Stimulated activated naive CD8-positive, alpha-beta T cell treated with anti-CD3 and anti-CD28 coated beads, Interleukin-15, Interleukin-2, amounts not matched to agents 100 U/mL and 50 U/mL, for 24 hours (primary cell): Measurements from ENCODE around the gene LCN12.

ENCODE experiments used
- ATAC-seq: fragments of 150-1000 bp; cut with Tn5 transposase; one replicate; pipeline ENCODE4 v1.10.0; 2021
- DNase-seq: peaks from one replicate; pipeline ENCODE4 v3.0.0; 2021

Gene LCN12, protein sequence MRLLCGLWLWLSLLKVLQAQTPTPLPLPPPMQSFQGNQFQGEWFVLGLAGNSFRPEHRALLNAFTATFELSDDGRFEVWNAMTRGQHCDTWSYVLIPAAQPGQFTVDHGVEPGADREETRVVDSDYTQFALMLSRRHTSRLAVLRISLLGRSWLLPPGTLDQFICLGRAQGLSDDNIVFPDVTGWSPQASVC

DNA sequence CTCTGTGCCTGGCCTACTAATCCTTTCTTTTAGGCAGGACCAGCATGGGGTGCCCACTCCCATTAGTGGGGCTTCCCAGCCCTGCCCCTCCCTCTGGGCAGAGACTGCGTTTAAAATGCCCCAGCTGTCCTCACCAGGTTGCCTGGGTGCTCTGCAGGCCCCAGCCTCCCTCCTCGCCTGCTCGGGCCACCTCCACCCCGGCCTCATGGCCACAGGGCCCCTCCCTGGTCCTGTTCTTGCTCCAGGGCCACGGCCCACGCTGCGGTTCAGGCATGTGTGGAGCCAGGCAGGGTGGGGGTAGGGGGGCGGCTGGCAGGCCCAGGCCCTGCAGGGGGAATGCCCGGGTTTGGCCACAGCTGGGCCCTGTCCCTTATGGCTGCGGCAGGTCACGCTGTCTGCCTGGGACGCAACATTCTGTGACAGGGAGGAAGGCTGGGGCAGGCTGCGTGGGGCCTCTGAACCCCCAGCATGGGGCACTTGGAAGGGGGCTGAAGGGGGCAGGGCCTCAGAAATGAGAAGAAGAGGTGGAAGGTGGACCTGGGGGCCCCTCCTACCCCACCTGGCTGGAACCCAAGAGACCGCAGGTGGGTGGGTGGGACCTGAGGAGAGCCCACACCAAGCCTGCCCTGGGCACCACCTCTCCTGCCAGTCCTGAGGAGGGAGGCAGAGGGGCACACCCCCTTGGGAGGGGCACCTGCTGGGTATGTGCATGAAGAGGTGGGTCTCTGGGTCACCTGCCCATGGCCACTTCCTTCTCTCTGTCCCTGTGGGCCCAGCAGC, at the start of gene LCN12:
LCN12 (plus strand) TSS at position 733 of the 780 bp plus-strand sequence. CDS start 55 bp downstream, outside the sequence.
- DNase-seq (no peak), ATAC-seq (no peak)

DNA sequence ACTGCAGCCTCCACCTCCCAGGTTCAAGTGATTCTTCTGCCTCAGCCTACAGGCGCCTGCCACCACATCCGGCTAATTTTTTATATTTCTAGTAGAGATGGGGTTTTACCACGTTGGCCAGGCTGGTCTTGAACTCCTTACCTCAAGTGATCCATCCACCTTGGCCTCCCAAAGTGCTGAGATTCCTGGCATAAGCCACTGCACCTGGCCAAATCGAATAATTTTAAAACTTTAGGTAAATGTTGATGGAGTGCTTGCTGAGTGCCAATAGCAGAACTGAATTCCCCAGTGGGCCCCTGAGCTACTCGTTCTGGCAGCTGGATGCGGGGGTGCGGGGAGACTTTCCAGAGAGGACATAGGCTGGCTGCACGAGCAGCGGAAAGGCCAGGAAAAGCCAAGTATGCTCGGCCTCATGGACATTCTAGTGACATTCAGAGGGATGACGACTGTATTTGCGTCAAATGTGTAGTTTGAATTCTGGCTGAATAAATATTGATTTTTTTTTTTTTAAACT, 49.0 kb upstream of the LCN12 start:
- no peak for DNase-seq
- no peak for ATAC-seq

DNA sequence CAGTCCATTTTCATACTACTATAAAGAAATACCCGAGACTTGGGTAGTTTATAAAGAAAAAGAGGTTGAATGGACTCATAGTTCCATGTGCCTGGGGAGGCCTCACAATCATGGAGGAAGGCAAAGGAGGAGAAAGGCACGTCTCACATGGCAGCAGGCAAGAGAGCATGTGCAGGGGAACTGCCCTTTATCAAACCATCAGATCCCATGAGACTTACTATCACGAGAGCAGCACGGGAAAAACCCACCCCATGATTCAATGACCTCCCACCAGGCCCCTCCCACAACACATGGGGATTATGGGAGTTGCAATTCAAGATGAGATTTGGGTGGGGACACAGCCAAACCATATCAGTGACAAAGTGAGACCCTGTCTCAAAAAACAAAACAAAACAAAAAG, 45.8 kb upstream of the LCN12 start:
- ATAC-seq (no peak), DNase-seq (no peak)

DNA sequence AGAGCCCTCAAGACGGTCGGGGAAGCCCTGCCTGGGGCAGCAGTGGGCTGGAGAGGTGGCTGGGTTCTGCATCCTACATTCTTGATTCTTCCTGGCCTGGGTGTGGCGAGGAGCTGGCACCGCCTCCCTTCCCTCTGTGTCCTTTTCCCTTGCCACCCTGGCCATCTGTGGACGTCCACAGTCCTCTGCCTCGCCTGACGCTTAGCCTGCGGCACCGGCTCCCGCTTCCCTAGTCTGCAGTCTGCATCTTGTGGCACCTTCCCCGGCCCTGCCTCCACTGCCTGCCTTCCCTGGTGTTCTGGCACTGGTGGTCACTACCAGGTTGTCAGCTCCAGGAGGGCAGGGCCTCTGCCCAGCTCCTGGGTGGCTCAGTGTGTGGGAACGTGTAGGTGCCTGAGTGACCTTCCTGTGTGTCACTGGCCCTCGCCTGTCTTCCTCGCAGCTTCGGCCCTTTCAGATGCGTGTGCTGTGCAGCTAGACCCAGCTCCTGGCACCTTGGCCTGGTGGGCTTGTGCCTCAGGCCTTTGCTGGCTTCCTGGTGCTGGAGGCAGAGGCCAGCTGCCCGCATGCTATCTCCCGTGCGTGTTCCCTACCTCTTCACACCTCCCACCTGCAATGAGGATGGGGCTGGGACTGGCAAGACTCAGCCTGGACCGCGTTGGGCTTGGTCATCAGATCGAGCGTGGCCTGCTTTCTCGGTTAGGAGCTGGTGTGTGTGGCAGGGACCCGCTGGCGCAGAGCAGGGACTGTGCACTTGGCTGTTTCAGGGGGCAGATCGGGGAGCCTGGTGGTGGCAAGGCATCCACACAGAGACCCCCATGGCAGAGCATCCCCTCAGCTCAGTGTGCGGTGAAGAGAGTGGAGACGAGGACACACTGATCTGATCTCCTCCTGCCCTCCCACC, 44.8 kb upstream of the LCN12 start:
- DNase-seq (no peak), ATAC-seq (no peak)

DNA sequence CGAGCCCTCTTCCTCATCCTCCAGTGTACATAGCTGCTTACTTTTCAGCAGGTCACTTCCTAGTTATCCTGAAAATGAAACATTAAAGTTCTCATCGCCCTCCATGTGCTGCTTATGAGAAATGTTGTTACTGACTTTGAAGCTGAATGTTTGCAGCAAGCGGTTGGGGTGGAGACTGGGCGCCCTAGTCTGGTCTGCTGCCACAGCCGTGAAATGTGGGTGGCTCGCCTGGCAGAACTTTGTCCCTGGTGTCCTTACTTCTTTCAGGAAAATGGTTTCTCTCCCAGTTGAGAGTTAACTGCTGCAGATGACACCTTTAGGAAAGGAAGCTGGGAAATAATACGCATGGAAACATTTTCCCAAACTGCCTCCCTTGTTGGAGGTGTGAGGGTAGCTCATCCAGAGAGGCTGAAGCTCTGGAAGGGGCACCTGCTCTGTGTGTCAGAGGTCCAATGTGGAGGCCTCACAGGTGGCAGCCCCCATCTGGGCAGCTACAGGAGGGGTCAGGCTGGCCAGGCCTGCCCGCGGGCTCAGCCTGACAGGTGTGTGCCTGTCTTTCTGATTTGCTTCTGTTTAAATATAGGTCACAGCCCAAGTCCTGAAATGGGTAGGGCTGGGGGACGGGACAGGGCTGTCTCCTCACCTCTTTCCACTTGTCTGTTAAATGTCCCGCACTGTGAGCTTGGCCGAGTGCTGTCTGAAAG, 41.7 kb upstream of the LCN12 start:
- peak; percentile 8 for ATAC-seq

DNA sequence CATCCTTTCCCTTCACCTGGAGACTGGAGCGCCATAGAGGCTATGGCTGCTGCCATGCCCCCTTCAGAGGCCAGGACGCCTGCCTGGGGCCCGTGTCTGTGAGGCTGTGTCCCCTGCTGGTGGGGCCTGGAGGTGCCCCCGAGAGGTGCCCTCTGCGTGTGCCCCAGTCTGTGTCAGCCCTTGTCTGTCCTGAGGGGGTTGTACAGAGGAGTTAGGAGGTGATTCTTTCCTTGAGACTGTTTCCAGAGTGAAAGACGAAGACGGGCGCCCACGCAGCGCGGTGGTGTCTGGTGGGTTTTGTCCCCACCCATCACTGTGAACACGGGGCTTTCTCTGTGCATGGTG, 41.2 kb upstream of the LCN12 start:
- peak; percentile 42 for ATAC-seq
- DNase-seq = peak; percentile 19

More for the DNA sequence above, 41.7 kb upstream of the LCN12 start:
- DNase-seq = no peak

DNA sequence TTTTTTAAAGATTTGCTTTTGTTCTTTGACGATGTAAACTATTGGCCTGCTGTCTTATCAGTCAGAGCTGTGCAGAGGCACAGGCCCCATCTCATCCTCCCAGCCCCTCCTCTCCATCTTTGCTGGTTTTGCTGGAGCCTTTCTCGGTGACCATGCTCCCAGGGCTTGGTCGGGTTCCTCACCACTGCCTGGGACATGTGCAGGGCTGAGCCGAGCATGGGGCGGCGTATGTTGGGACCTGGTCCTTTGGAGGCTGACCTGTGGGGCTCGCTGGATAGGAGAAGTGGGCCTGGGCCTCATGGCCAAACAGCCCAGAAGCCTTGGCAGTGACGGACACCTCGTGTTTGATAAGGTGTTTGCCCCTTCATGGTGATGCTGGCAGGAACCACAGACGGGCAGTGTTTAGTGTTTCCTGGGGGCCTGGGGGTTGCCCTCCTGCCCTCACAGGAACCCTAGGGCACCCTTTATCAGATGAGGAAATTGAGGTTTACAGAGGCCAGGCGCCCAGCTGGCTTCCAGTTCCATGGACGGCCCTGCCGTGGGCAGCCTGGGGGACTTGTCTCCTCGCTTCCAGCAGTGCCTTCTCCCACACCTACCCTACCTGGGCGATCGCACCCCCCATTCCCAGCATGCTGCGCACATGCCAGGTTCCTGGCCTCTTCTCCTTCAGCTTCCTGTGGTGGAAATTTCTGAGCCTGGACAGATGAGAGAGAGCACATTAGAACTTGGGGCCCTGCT, 38.2 kb upstream of the LCN12 start:
- no peak for ATAC-seq
- no peak for DNase-seq

DNA sequence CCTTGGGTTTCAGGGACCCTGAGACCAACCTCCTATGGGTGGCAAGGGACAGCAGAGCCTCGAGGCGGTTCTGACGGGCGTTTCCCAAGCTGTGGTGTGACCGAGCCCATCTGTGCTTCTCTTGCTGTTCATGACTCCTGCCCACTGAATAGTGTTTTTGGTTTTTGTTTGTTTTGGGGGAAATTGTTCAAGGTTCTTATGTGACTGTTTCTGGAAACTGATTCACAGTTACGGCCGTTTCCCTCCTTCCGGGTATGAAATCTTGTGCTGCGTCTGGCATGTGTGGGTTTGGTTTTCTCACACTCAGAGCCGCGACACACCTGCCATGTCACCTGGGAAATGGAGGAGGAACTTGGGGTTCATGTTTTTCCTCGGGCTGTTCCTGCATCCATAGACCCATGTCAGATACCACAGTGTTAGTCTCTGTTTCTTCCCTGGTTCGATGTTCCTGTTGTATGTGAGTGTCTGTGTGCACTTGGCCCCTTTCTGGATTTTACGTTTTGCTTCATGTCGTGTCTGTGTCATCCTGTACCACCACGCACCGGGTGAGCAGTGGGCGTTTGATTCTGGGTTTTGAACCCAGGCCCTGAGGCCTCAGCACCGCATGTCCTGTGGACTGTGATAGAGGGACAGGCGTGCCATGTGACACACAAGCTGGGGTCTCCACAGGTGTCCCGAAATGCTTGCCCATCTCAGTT, 36.3 kb upstream of the LCN12 start:
- ATAC-seq (no peak), DNase-seq (no peak)

DNA sequence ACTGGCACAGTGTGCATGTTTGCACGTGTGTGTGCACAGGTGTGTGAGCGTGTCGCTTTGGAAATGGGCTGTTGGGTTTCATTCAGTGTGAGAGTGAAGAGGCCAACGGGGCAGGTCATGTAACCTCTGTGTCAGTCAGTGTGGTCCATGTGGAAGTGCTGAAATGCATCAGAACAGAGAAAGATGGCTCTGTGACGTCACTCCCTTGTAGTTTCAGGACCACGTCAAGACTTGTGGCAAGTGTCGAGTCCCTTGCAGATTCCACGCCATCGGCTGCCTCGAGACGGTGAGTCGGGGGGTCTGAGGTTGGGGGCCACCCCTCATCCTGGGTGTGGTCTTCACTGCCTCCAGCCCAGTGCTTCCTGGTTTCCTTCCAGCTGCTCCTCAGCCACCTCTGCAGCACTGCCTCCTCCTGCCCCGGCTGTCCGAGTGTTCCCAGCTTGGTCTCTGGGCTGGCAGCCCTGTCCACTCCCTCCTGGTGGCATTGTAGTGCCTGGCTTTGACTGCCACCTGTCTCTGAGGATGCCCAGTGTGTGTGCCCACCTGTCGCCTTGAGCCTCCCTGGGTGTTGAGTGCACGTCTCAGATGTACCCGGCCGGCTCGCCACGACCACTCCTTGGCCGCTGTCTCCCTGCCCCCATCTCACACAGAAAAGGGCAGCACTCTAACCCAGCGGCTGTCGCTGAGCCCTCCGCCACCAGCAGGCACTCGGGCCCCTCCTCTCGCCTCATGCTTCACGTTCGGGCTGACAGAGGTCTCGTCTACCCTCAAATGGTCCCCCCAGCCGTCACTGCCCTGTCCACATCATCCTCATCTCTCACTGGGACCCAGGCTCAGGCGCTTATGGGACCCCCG, 35.5 kb upstream of the LCN12 start:
- ATAC-seq = no peak
- no peak for DNase-seq

DNA sequence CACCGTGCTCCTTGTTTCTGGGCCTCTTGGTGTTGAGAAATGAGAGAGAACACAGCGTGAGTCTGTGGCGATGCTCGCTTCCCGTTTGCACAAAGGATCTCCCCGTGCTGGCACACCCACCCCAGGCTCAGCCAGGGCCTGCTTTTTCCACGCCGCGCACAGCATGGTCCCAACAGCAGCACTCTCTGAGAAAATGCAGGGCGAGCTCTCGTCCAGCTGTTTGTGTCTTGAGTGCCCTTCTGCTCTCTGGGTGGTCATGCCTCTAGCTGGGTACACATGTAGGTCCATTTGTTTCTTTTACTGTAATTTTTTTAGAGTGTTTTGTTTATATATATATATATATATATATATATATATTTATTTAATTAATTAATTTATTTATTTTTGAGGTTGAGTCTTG, 34.2 kb upstream of the LCN12 start:
- DNase-seq = no peak
- ATAC-seq = no peak

DNA sequence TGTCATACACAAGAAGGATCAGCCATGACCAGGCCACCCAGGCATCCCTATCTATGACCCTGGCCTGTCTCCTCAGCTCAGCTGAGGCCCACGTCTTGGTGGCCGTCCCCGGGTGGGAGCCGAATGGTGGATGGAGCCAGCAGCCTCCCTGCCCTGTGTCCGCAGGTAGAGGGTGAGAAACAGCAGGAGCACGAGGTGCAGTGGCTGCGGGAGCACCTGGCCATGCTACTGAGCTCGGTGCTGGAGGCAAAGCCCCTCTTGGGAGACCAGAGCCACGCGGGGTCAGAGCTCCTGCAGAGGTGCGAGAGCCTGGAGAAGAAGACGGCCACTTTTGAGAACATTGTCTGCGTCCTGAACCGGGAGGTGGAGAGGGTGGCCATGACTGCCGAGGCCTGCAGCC, 32.0 kb upstream of the LCN12 start:
- DNase-seq = no peak
- ATAC-seq = no peak

DNA sequence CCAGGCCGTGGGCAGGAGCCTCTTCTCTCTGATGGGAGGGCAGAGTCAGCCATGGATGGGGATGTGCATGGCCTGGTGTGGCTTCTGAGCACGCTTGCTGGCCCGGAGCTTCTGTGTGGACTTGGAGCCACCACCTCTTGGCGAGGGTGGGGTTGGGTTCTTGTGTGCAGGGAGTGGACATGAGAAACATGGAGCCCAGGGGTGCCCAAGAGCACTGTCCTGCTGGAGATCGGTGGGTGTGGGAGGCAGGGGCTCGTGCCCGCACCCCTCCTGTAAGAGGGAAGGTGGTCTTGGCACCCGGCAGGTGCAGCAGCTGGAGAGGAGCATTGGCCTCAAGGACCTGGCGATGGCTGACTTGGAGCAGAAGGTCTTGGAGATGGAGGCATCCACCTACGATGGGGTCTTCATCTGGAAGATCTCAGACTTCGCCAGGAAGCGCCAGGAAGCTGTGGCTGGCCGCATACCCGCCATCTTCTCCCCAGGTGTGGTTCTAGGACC, 31.3 kb upstream of the LCN12 start:
- no peak for ATAC-seq
- DNase-seq = no peak

DNA sequence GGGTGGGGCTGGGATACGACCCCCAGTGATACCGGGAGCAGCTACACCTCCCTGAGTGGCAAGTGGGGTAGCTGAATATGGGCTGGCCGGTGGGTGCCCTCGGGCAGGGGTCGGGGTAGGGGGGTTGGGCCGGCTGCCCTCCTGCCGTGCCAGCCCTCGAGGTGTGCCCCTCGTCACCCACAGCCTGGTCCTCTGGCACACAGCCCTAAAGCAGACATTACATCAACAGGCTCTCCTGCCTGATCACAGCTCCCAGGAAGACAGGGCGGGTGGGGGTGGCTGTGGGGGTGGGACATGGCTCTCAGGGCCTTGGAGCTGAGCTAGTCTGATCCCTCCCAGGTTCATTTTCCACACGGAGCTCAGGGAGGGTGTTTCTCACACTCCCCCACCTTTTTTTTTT, 30.8 kb upstream of the LCN12 start:
- DNase-seq (no peak), ATAC-seq (no peak)

DNA sequence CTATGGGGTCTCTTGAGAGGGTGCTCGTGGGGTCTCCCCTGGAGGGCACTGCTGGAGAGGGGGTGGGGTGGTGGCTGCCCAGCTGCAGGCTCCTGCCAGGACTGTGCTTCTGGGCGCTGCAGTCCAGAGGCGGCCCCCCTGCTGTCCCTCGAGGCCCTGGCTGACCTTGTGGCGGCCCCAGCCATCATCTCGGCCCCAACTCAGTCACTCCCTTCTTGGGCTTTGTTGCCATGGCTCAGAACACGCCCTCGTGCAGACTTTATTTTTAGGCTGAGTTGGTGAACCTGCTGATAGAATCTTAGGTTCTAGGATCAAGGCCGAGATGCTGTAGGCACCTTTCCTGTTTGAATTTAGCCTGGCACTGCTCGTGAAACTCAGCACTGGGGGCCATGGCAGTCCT, 30.4 kb upstream of the LCN12 start:
- ATAC-seq (no peak), DNase-seq (no peak)

DNA sequence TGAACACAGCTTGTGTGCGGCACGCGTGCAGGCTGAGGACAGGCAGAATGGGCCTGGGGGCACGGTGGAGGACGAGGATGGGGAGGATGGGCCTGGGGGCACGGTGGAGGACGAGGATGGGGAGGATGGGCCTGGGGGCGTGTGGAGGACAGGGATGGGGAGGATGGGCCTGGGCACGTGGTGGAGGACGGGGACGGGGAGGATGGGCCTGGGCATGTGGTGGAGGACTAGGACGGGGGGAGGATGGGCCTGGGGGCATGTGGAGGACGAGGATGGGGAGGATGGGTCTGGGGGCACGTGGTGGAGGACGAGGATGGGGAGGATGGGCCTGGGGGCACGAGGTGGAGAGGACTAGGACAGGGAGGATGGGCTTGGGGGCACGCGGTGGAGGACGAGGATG, 29.5 kb upstream of the LCN12 start:
- ATAC-seq (no peak), DNase-seq (no peak)

DNA sequence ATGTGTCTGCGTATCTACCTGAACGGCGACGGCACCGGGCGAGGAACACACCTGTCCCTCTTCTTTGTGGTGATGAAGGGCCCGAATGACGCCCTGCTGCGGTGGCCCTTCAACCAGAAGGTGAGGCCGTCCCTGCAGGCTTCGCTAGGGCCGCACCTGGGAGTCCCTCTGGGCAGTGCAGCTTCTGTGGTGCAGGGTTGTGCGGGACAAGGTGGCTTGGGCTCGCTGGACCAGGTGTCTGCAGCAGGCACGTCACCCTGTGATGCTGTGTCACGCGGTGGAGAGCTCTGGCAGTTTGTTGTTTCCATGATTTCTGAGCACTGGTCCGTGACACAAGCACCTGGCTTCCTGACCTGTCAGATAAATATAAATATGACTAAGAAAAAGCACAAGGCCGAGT, 28.2 kb upstream of the LCN12 start:
- ATAC-seq (no peak), DNase-seq (no peak)

DNA sequence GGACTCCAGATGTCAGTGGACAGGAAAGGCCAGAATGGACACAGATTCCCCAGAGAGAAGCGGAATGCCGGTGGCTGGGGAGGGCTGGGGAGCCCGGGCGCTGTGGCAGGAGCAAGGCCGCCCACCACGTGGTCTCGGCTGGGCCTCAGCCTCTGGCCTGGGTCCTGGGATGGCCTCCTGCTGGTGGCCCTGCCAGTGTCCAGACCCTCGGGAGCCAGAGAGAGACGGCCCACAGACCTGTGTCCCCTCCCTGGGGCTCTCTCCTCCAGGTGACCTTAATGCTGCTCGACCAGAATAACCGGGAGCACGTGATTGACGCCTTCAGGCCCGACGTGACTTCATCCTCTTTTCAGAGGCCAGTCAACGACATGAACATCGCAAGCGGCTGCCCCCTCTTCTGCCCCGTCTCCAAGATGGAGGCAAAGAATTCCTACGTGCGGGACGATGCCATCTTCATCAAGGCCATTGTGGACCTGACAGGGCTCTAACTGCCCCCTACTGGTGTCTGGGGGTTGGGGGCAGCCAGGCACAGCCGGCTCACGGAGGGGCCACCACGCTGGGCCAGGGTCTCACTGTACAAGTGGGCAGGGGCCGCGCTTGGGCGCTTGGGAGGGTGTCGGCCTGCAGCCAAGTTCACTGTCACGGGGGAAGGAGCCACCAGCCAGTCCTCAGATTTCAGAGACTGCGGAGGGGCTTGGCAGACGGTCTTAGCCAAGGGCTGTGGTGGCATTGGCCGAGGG, 26.5 kb upstream of the LCN12 start:
- ATAC-seq = no peak
- DNase-seq = no peak

DNA sequence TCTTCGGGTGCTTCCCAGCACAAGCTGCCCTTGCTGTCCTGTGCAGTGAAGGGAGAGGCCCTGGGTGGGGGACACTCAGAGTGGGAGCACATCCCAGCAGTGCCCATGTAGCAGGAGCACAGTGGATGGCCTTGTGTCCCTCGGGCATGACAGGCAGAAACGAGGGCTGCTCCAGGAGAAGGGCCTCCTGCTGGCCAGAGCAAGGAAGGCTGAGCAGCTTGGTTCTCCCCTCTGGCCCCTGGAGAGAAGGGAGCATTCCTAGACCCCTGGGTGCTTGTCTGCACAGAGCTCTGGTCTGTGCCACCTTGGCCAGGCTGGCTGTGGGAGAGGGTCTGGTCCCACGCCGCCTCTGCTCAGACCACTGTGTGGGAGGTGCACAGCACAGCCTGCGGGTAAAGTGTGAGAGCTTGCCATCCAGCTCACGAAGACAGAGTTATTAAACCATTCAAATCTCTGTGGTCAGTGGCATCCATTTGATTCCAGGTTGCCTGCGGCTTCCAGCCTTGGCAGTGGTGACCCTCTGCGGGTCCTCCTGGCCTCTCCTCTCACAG, 25.8 kb upstream of the LCN12 start:
- ATAC-seq (no peak), DNase-seq (no peak)

DNA sequence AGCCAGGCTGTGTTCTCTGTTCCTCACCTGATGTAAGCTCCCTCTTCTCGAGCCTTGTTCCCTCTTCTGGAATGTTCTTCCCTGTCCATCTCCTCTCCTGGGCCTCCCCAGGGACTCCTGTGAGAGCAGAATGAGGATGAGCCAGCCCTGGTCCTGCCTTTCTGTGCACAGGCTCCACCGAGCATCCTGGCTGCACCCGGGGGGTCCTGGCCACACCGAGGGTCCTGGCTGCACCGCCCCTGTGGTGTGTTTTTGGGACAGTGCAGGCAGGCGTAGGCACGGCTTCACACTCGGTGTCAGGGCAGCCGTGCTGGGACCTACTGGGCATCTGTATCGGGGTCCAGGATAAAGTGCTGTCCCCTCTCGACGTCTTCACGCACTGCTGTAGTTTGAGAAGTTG, 25.3 kb upstream of the LCN12 start:
- no peak for DNase-seq
- ATAC-seq = no peak
